OCI-LY7 (cell line): ENCODE results near the gene SIPA1L3.

Experiments
- EZH2phosphoT487 ChIP-seq: fragments of 200-600 bp; sonication (generic); IDR thresholded peaks from 2 replicates; pipeline ENCODE4 v1.6.1; 2018; ENCODE audit warnings: low read depth, borderline replicate concordance, mild to moderate bottlenecking, mixed run types, antibody characterized with exemption, low read length, moderate library complexity, mixed read lengths
- TF ChIP-seq, protein P1 (sequence below): fragments of 200-600 bp; sonication (generic); conservative IDR thresholded peaks from 2 replicates; pipeline ENCODE4 v1.5.1; 2014; ENCODE audit warnings: mild to moderate bottlenecking, antibody characterized with exemption, low read length, moderate library complexity, mixed read lengths

DNA sequence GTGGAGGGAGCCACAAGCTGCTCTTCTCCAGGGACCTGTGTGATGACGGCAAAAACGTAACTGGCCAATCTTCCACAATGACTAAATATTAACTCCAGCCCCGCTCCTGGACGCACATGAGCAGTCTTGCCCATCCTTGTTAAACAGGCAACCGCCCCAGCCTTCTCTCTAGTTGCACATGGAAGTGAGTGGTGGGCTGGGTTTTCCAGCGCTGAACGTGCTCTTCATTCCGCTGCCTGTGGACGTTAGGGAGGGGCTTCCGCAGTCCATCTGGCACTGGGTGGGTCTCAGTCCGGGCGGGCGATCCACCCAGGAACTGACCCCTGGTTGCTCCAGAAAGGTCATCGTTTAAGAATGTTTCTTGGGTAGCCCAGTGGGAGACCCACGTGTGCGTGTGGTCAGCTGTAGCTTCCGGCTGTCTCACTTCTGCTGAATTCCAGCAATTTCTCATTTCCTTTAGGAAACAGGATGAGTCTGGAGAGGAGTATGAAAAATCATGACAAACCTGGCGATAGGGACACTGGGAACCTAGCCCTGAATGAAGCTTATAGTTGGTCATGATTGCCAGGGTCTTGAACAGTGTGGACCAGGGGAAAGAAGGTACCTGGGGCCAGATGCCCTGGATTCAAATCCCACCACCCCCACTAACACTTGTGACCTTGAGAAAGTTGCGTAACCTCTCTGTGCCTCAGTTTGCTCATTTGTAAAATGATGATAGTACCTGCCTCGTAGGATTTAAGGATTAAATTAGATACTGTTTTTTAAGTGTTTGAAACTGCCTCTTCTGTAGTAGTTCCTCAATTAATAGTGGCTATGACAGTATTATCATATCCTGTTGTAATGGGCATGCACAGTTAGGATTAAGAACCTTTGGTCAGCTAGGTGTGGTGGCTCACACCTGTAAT is 92.6 kb downstream of the SIPA1L3 start:
- TF ChIP-seq, protein P1, sequence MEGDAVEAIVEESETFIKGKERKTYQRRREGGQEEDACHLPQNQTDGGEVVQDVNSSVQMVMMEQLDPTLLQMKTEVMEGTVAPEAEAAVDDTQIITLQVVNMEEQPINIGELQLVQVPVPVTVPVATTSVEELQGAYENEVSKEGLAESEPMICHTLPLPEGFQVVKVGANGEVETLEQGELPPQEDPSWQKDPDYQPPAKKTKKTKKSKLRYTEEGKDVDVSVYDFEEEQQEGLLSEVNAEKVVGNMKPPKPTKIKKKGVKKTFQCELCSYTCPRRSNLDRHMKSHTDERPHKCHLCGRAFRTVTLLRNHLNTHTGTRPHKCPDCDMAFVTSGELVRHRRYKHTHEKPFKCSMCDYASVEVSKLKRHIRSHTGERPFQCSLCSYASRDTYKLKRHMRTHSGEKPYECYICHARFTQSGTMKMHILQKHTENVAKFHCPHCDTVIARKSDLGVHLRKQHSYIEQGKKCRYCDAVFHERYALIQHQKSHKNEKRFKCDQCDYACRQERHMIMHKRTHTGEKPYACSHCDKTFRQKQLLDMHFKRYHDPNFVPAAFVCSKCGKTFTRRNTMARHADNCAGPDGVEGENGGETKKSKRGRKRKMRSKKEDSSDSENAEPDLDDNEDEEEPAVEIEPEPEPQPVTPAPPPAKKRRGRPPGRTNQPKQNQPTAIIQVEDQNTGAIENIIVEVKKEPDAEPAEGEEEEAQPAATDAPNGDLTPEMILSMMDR: no peak
- TF ChIP-seq EZH2phosphoT487: no peak
